WERI-Rb-1 (cell line): Measurements from ENCODE around the gene DYRK3.
"Not testable (repeated sequence)": the region's sequence is repeated elsewhere in the genome, so short reads cannot be mapped to it uniquely, and the experiment has no call there.

ENCODE experiments used
- DNase-seq: peaks from one replicate; pipeline ENCODE4 v3.0.0-alpha.2; 2020
- H3K27ac ChIP-seq: fragments of 250-450 bp; sonication (Bioruptor Pico); 2 replicates; pipeline ENCODE4 v1.5.1; 2020; ENCODE audit warnings: mild to moderate bottlenecking, moderate library complexity
- H3K27me3 ChIP-seq: fragments of 250-450 bp; sonication (Bioruptor Pico); 2 replicates; pipeline ENCODE4 v1.5.1; 2021; ENCODE audit warnings: mild to moderate bottlenecking, low read depth, moderate library complexity; ENCODE audit not compliant: insufficient read depth, severe bottlenecking
- H3K36me3 ChIP-seq: fragments of 250-450 bp; sonication (Bioruptor Pico); 2 replicates; pipeline ENCODE4 v1.5.1; 2020; ENCODE audit warnings: mild to moderate bottlenecking, moderate library complexity
- H3K4me3 ChIP-seq: 2 replicates; pipeline ENCODE4 v1.5.1; 2011; ENCODE audit warnings: low read depth, mild to moderate bottlenecking, control low read depth, low read length
- H3K9me3 ChIP-seq: fragments of 250-450 bp; sonication (Bioruptor Pico); 2 replicates; pipeline ENCODE4 v1.5.1; 2021; ENCODE audit warnings: mild to moderate bottlenecking, moderate library complexity; ENCODE audit not compliant: severe bottlenecking
- CTCF ChIP-seq: IDR thresholded peaks from 2 replicates; pipeline ENCODE4 v1.5.1; 2011; ENCODE audit warnings: low read depth, mild to moderate bottlenecking, control low read depth, inconsistent platforms, low read length

The DYRK3 gene

GRCh38 chr1:206635978-206636345 is 626 bp downstream of the DYRK3 start:
- peak overlapping the region; percentile 77 for H3K27ac ChIP-seq
- no peak for TF ChIP-seq CTCF
- H3K4me3 ChIP-seq, result peak overlapping the region; percentile 92
- H3K27me3 ChIP-seq, result no peaks in the 10 kb centered on the region
- H3K36me3 ChIP-seq, result peaks cover 36% of the 10 kb centered on the region
- DNase-seq, result no peak
- H3K9me3 ChIP-seq, result no peaks in the 10 kb centered on the region

GRCh38 chr1:206636671-206637070 is 1.3 kb downstream of the DYRK3 start:
- TF ChIP-seq CTCF, result no peak
- H3K4me3 ChIP-seq, result peak overlapping the region; percentile 92
- DNase-seq, result no peak
- peak overlapping the region; percentile 77 for H3K27ac ChIP-seq
- H3K36me3 ChIP-seq, result peaks cover 43% of the 10 kb centered on the region
- no peaks in the 10 kb centered on the region for H3K9me3 ChIP-seq
- H3K27me3 ChIP-seq, result no peaks in the 10 kb centered on the region

GRCh38 chr1:206637605-206638004 is 2.3 kb downstream of the DYRK3 start:
- Histone ChIP-seq H3K27me3 (no peaks in the 10 kb centered on the region), H3K9me3 (no peaks in the 10 kb centered on the region), H3K27ac (peak overlapping the region; percentile 77), H3K4me3 (peak overlapping the region; percentile 92), H3K36me3 (peaks cover 52% of the 10 kb centered on the region)
- TF ChIP-seq CTCF, result no peak
- no peak for DNase-seq

- not testable (repeated sequence) for DNase-seq, H3K9me3 ChIP-seq, H3K27ac ChIP-seq, H3K4me3 ChIP-seq, H3K27me3 ChIP-seq
- peaks cover 88% of the 10 kb centered on the region for H3K36me3 ChIP-seq
Observed at GRCh38 chr1:206642074-206642473, 6.7 kb downstream of the DYRK3 start.

GRCh38 chr1:206643118-206643698 is 7.9 kb downstream of the DYRK3 start:
- peaks cover 93% of the 10 kb centered on the region for H3K36me3 ChIP-seq
- H3K9me3 ChIP-seq, result no peaks in the 10 kb centered on the region
- H3K4me3 ChIP-seq, result no peak overlapping the region
- TF ChIP-seq CTCF, result no peak
- H3K27ac ChIP-seq, result no peak overlapping the region
- H3K27me3 ChIP-seq, result no peaks in the 10 kb centered on the region
- no peak for DNase-seq

GRCh38 chr1:206646504-206646903 is 11.2 kb downstream of the DYRK3 start:
- Histone ChIP-seq H3K4me3 (no peak overlapping the region), H3K36me3 (peaks cover 88% of the 10 kb centered on the region), H3K27me3 (no peaks in the 10 kb centered on the region), H3K9me3 (no peaks in the 10 kb centered on the region), H3K27ac (no peak overlapping the region)
- TF ChIP-seq CTCF, result no peak
- no peak for DNase-seq
